GM19463 (cell line): ENCODE results near the gene ANO4.
"Not testable (repeated sequence)": the region's sequence is repeated elsewhere in the genome, so short reads cannot be mapped to it uniquely, and the experiment has no call there.

Experiments
- ATAC-seq: cut with Tn5 transposase; IDR thresholded peaks from one replicate; pipeline ENCODE4 v1.9.1; 2021; ENCODE audit warnings: mild to moderate bottlenecking, moderate library complexity; ENCODE audit not compliant: unreplicated experiment

ANO4 gene

GRCh38 chr12:100867639-100868393 is 73.2 kb downstream of the ANO4 start:
- no peak for ATAC-seq

- no peak for ATAC-seq
Measured at GRCh38 chr12:100868487-100868886, 73.9 kb downstream of the ANO4 start.

- no peak for ATAC-seq
Measured at GRCh38 chr12:100871195-100871734, 76.7 kb downstream of the ANO4 start.

- no peak for ATAC-seq
Measured at GRCh38 chr12:100875156-100875555, 80.6 kb downstream of the ANO4 start.

GRCh38 chr12:100875771-100876170 is 81.2 kb downstream of the ANO4 start:
- ATAC-seq: no peak

GRCh38 chr12:100877776-100878175 is 83.2 kb downstream of the ANO4 start:
- ATAC-seq: no peak

GRCh38 chr12:100895192-100895591 is 100.6 kb downstream of the ANO4 start:
- ATAC-seq: no peak

- ATAC-seq: no peak
Measured at GRCh38 chr12:100896192-100896591, 101.6 kb downstream of the ANO4 start.

- no peak for ATAC-seq
Measured at GRCh38 chr12:100897240-100897639, 102.7 kb downstream of the ANO4 start.

GRCh38 chr12:100899301-100899700 is 104.7 kb downstream of the ANO4 start:
- ATAC-seq: no peak

- no peak for ATAC-seq
Measured at GRCh38 chr12:100900808-100901207, 106.2 kb downstream of the ANO4 start.

GRCh38 chr12:100901266-100901665 is 106.7 kb downstream of the ANO4 start:
- no peak for ATAC-seq

- no peak for ATAC-seq
Measured at GRCh38 chr12:100904270-100904669, 109.7 kb downstream of the ANO4 start.

- no peak for ATAC-seq
Measured at GRCh38 chr12:100908501-100908900, 113.9 kb downstream of the ANO4 start.

GRCh38 chr12:100913872-100914592 is 119.5 kb downstream of the ANO4 start:
- ATAC-seq: no peak

GRCh38 chr12:100919116-100919515 is 124.5 kb downstream of the ANO4 start:
- no peak for ATAC-seq

- no peak for ATAC-seq
Measured at GRCh38 chr12:100920493-100920892, 125.9 kb downstream of the ANO4 start.

GRCh38 chr12:100926669-100927248 is 132.2 kb downstream of the ANO4 start:
- no peak for ATAC-seq

- ATAC-seq: no peak
Measured at GRCh38 chr12:100927826-100928225, 133.2 kb downstream of the ANO4 start.

GRCh38 chr12:100932571-100932970 is 138.0 kb downstream of the ANO4 start:
- no peak for ATAC-seq

- not testable (repeated sequence) for ATAC-seq
Measured at GRCh38 chr12:100933531-100933930, 139.0 kb downstream of the ANO4 start.

GRCh38 chr12:100935929-100936328 is 141.4 kb downstream of the ANO4 start:
- ATAC-seq: no peak
